Brain microvascular endothelial cell (primary cell): ENCODE measurements around the gene MON1A.

Experiments
- DNase-seq: peaks from one replicate; pipeline ENCODE4 v3.0.0-alpha.2; 2020
- H3K27ac ChIP-seq: fragments of 250-450 bp; sonication (Bioruptor Pico); 2 replicates; pipeline ENCODE4 v1.5.1; 2020; ENCODE audit warnings: mild to moderate bottlenecking, moderate library complexity
- H3K27me3 ChIP-seq: fragments of 250-450 bp; sonication (Bioruptor Pico); replicated peaks from 2 replicates; pipeline ENCODE4 v1.5.1; 2020; ENCODE audit warnings: mild to moderate bottlenecking
- H3K36me3 ChIP-seq: fragments of 250-450 bp; sonication (Bioruptor Pico); replicated peaks from 2 replicates; pipeline ENCODE4 v1.5.1; 2020; ENCODE audit warnings: mild to moderate bottlenecking
- H3K4me3 ChIP-seq: 2 replicates; pipeline ENCODE4 v1.5.1; 2011; ENCODE audit warnings: low read depth, mild to moderate bottlenecking, control low read depth, low read length, moderate library complexity
- CTCF ChIP-seq: IDR thresholded peaks from 2 replicates; pipeline ENCODE4 v1.5.1; 2011; ENCODE audit warnings: low read depth, mild to moderate bottlenecking, moderate library complexity, low read length, control low read depth, inconsistent platforms; ENCODE audit errors: missing control alignments
- in situ Hi-C: cut with HindIII; loops from 2 replicates; pipeline ENCODE4 v1.10.0; 2017; ENCODE audit warnings: low sequenced_read_pairs, low pct_ligation_motif_present

Gene MON1A

GRCh38 chr3:49900491-49901153, 29.0 kb downstream of the MON1A start:
- in situ Hi-C loops = no loop called here
- no peak for DNase-seq
- Histone ChIP-seq H3K36me3 (no peaks in the 10 kb centered on the region), H3K27ac (no peak overlapping the region), H3K4me3 (no peak overlapping the region), H3K27me3 (no peaks in the 10 kb centered on the region)
- no peak for TF ChIP-seq CTCF

- no peak overlapping the region for H3K27ac ChIP-seq
- no peaks in the 10 kb centered on the region for H3K27me3 ChIP-seq
- in situ Hi-C loops = no loop called here
- no peak overlapping the region for H3K4me3 ChIP-seq
- no peak for DNase-seq
- no peaks in the 10 kb centered on the region for H3K36me3 ChIP-seq
- TF ChIP-seq CTCF = peak; percentile 48
These were observed 29.8 kb downstream of the MON1A start for GRCh38 chr3:49899815-49900214.

- no peaks in the 10 kb centered on the region for H3K36me3 ChIP-seq
- H3K27ac ChIP-seq = no peak overlapping the region
- H3K4me3 ChIP-seq = no peak overlapping the region
- in situ Hi-C loops = no loop called here
- DNase-seq = no peak
- no peak for TF ChIP-seq CTCF
- H3K27me3 ChIP-seq = no peaks in the 10 kb centered on the region
These were observed 30.6 kb downstream of the MON1A start for GRCh38 chr3:49898991-49899390.

GRCh38 chr3:49896345-49896744, 33.3 kb downstream of the MON1A start:
- no peaks in the 10 kb centered on the region for H3K36me3 ChIP-seq
- no peak overlapping the region for H3K27ac ChIP-seq
- H3K27me3 ChIP-seq = no peaks in the 10 kb centered on the region
- in situ Hi-C loops = no loop called here
- TF ChIP-seq CTCF = no peak
- H3K4me3 ChIP-seq = no peak overlapping the region
- no peak for DNase-seq

- H3K27ac ChIP-seq = no peak overlapping the region
- no peak for DNase-seq
- H3K36me3 ChIP-seq = no peaks in the 10 kb centered on the region
- no peaks in the 10 kb centered on the region for H3K27me3 ChIP-seq
- in situ Hi-C loops = no loop called here
- no peak overlapping the region for H3K4me3 ChIP-seq
- no peak for TF ChIP-seq CTCF
These were observed 33.8 kb downstream of the MON1A start for GRCh38 chr3:49895791-49896190.

GRCh38 chr3:49889296-49889695, 40.3 kb downstream of the MON1A start:
- H3K27me3 ChIP-seq = no peaks in the 10 kb centered on the region
- no peak for TF ChIP-seq CTCF
- in situ Hi-C loops = no loop called here
- no peak overlapping the region for H3K4me3 ChIP-seq
- no peak overlapping the region for H3K27ac ChIP-seq
- H3K36me3 ChIP-seq = no peaks in the 10 kb centered on the region
- no peak for DNase-seq
